ENCODE results near the gene IMMT.
A peak's percentile ranks its signal among the peaks of the same experiment; 100 is the strongest.

The IMMT gene

GRCh38 chr2:86136141-86136540, 59.1 kb downstream of the IMMT start:
- DNase-seq (ENCODE audit: low read depth) = no peak
- H3K4me3 ChIP-seq (ENCODE audit: low read depth, low read length) = no peak overlapping the region
- TF ChIP-seq CTCF (IDR thresholded peaks at IDR 0.05; ENCODE audit: insufficient read depth, low read depth, low read length, missing control alignments) = no peak

- no peak for DNase-seq (ENCODE audit: low read depth)
- TF ChIP-seq CTCF (IDR thresholded peaks at IDR 0.05; ENCODE audit: insufficient read depth, low read depth, low read length, missing control alignments) = no peak
- no peak overlapping the region for H3K4me3 ChIP-seq (ENCODE audit: low read depth, low read length)
Observed at GRCh38 chr2:86135653-86136052, 59.6 kb downstream of the IMMT start.

GRCh38 chr2:86134709-86135108, 60.6 kb downstream of the IMMT start:
- H3K4me3 ChIP-seq (ENCODE audit: low read depth, low read length) = no peak overlapping the region
- no peak for DNase-seq (ENCODE audit: low read depth)
- TF ChIP-seq CTCF (IDR thresholded peaks at IDR 0.05; ENCODE audit: insufficient read depth, low read depth, low read length, missing control alignments) = no peak

GRCh38 chr2:86124683-86125082, 70.6 kb downstream of the IMMT start:
- no peak for TF ChIP-seq CTCF (IDR thresholded peaks at IDR 0.05; ENCODE audit: insufficient read depth, low read depth, low read length, missing control alignments)

GRCh38 chr2:86123328-86123925, 71.8 kb downstream of the IMMT start:
- H3K4me3 ChIP-seq (ENCODE audit: low read depth, low read length) = no peak overlapping the region
- no peak for DNase-seq (ENCODE audit: low read depth)
- no peak for TF ChIP-seq CTCF (IDR thresholded peaks at IDR 0.05; ENCODE audit: insufficient read depth, low read depth, low read length, missing control alignments)

More at GRCh38 chr2:86124683-86125082, 70.6 kb downstream of the IMMT start:
- H3K4me3 ChIP-seq (ENCODE audit: low read depth, low read length) = no peak overlapping the region
- DNase-seq (ENCODE audit: low read depth) = no peak

- H3K4me3 ChIP-seq (ENCODE audit: low read depth, low read length) = no peak overlapping the region
- TF ChIP-seq CTCF (IDR thresholded peaks at IDR 0.05; ENCODE audit: insufficient read depth, low read depth, low read length, missing control alignments) = no peak
- DNase-seq (ENCODE audit: low read depth) = no peak
Observed at GRCh38 chr2:86118130-86118529, 77.1 kb downstream of the IMMT start.

- no peak for TF ChIP-seq CTCF (IDR thresholded peaks at IDR 0.05; ENCODE audit: insufficient read depth, low read depth, low read length, missing control alignments)
- DNase-seq (ENCODE audit: low read depth) = peak; percentile 46
- H3K4me3 ChIP-seq (ENCODE audit: low read depth, low read length) = peak overlapping the region; percentile 65
Observed at GRCh38 chr2:86107031-86107430, 88.2 kb downstream of the IMMT start.
